ENCODE data around the gene NT5C1B.

NT5C1B gene

DNA sequence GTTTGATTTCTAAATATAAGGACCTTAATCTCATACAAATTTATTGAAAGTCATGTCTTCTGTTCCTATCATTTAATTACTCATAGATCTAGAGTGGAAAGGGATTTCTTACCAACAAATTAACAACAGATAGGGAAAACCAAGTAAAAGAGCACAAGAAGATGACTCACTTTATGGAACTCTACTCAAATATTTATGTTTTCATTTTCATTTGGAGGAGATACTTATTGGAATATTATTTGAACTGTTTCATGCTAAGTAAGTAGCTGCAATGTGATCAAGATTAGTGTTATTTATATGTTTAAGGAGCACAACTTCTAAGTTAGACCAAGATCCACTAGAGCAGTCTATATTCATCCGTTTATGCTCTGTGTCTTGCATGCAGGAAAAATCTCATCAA, 1.3 kb downstream of the NT5C1B start:
- H3K4me1 ChIP-seq (ENCODE audit: control insufficient read depth, insufficient read depth, low read length), result no peaks in the 10 kb centered on the region
- no peaks in the 10 kb centered on the region for H3K9me3 ChIP-seq (ENCODE audit: control insufficient read depth, low read length)
- no peak overlapping the region for H3K27ac ChIP-seq (ENCODE audit: insufficient read depth, low read depth, low read length, poor library complexity, severe bottlenecking)
- H3K4me3 ChIP-seq (ENCODE audit: insufficient read depth, low read depth, low read length), result no peak overlapping the region
- H3K36me3 ChIP-seq (ENCODE audit: control insufficient read depth, insufficient read depth, low read length), result no peaks in the 10 kb centered on the region
- 80 to 100% methylated on average over 1 of the region's 1 CpG for WGBS, 2 experiments
- H3K27me3 ChIP-seq (ENCODE audit: control insufficient read depth, insufficient read depth, low read length, poor library complexity, severe bottlenecking), result no peaks in the 10 kb centered on the region

DNA sequence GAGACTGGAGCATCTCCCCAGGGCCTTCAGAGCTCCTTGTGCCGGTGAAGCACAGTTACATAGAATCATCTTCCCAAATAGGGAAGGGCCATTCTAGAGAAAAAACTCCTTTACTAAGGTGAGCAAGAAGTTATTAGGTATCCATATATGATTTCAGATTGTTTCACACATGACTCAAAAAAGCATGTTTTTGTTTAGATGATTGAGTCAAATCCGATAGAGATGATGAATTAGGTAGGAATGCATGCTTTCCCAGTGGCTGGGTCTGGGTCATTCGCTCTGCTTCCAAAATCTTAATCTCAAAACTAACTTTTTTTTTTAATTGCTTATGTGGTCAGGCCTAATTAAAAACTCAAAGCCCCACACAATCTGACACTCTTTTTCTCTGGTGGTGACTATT, 3.8 kb downstream of the NT5C1B start:
- Histone ChIP-seq H3K4me3 (ENCODE audit: insufficient read depth, low read depth, low read length) (no peak overlapping the region), H3K4me1 (ENCODE audit: control insufficient read depth, insufficient read depth, low read length) (no peaks in the 10 kb centered on the region), H3K36me3 (ENCODE audit: control insufficient read depth, insufficient read depth, low read length) (no peaks in the 10 kb centered on the region), H3K27me3 (ENCODE audit: control insufficient read depth, insufficient read depth, low read length, poor library complexity, severe bottlenecking) (no peaks in the 10 kb centered on the region), H3K9me3 (ENCODE audit: control insufficient read depth, low read length) (no peaks in the 10 kb centered on the region), H3K27ac (ENCODE audit: insufficient read depth, low read depth, low read length, poor library complexity, severe bottlenecking) (no peak overlapping the region)
- WGBS, 2 experiments, result 95% methylated on average over 3 of the region's 3 CpGs; no CpG with 5 or more reads in 1 of the 2 experiments

DNA sequence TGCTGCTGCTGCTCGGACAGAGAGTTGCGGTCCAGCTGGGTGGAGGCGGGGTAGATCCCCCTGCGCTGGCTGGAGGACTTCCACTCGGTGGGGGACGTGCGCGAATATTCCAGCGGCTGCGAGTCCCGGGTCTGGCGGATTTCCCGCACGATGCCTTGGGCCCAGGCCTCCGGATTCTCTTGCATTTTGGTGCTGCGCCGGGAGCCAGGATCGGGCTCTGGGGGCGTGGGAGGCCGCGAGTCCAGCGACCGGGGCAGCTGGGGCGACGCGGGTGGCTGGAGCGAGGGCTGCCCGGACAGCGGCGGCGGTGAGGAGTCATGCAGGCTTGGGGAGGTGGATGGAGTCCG, 4.8 kb downstream of the NT5C1B start:
- WGBS, 2 experiments, result 93 to 97% methylated on average over 32 of the region's 32 CpGs
- Histone ChIP-seq H3K27ac (ENCODE audit: insufficient read depth, low read depth, low read length, poor library complexity, severe bottlenecking) (no peak overlapping the region), H3K4me1 (ENCODE audit: control insufficient read depth, insufficient read depth, low read length) (no peaks in the 10 kb centered on the region), H3K4me3 (ENCODE audit: insufficient read depth, low read depth, low read length) (no peak overlapping the region), H3K9me3 (ENCODE audit: control insufficient read depth, low read length) (no peaks in the 10 kb centered on the region), H3K36me3 (ENCODE audit: control insufficient read depth, insufficient read depth, low read length) (no peaks in the 10 kb centered on the region), H3K27me3 (ENCODE audit: control insufficient read depth, insufficient read depth, low read length, poor library complexity, severe bottlenecking) (no peaks in the 10 kb centered on the region)

DNA sequence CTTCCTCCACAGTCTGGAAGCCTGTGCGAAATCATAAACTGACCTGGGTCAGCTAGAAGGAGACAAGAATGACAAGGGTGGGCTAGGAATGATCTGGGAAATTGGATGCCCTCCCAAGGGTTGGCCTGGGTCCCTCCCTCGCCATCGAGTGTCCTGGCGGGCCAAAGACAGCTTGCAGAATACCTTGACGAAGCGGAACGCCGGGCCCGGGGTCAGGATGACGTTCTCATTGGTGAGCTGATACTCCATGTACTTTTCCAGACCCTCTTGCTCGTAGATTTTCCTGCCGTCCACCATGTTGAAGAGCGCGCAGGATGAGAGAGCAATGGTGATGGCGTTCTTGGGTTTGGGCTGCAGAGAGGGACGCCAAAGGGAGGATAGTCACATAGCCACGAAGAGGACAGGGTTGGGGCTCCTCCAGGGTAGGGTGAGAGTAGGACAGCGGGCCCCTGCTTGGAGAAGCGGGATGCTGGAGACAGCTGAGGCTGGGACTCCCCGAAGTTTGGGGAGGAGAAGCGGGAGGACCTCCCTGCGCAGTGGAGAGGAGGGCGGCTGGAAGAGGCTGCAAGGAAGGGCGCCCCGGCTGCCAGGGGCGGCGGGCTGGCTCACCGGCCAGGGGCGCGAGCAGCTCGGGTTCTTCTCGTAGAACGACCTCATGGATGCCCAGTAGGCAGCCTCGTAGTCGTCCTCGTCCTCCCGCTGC, 5.3 kb downstream of the NT5C1B start:
- no peaks in the 10 kb centered on the region for H3K36me3 ChIP-seq (ENCODE audit: control insufficient read depth, insufficient read depth, low read length)
- H3K27me3 ChIP-seq (ENCODE audit: control insufficient read depth, insufficient read depth, low read length, poor library complexity, severe bottlenecking), result no peaks in the 10 kb centered on the region
- H3K4me3 ChIP-seq (ENCODE audit: insufficient read depth, low read depth, low read length), result no peak overlapping the region
- 95 to 96% methylated on average over 37 of the region's 37 CpGs for WGBS, 2 experiments
- H3K27ac ChIP-seq (ENCODE audit: insufficient read depth, low read depth, low read length, poor library complexity, severe bottlenecking), result no peak overlapping the region
- no peaks in the 10 kb centered on the region for H3K9me3 ChIP-seq (ENCODE audit: control insufficient read depth, low read length)
- H3K4me1 ChIP-seq (ENCODE audit: control insufficient read depth, insufficient read depth, low read length), result no peaks in the 10 kb centered on the region

DNA sequence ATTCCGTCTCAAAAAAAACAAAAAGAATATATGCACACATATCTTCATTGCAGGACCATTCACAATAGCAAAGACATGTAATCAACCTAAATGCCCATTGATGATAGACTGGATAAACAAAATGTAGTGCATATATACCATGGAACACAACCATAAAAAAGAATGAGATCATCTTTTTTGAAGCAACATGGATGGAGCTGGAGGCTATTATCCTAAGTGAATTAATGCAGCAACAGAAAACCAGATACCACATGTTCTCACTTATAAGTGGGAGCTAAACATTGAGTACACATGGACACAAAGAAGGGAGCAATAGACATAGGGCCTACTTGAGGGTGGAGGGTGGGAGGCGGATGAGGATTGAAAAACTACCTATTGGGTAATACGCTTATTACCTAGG, 8.8 kb downstream of the NT5C1B start:
- H3K4me1 ChIP-seq (ENCODE audit: control insufficient read depth, insufficient read depth, low read length), result no peaks in the 10 kb centered on the region
- 89 to 97% methylated on average over 2 to 3 of the region's 3 CpGs for WGBS, 2 experiments
- H3K27me3 ChIP-seq (ENCODE audit: control insufficient read depth, insufficient read depth, low read length, poor library complexity, severe bottlenecking), result no peaks in the 10 kb centered on the region
- H3K9me3 ChIP-seq (ENCODE audit: control insufficient read depth, low read length), result no peaks in the 10 kb centered on the region
- no peaks in the 10 kb centered on the region for H3K36me3 ChIP-seq (ENCODE audit: control insufficient read depth, insufficient read depth, low read length)
- H3K4me3 ChIP-seq (ENCODE audit: insufficient read depth, low read depth, low read length), result no peak overlapping the region
- no peak overlapping the region for H3K27ac ChIP-seq (ENCODE audit: insufficient read depth, low read depth, low read length, poor library complexity, severe bottlenecking)

DNA sequence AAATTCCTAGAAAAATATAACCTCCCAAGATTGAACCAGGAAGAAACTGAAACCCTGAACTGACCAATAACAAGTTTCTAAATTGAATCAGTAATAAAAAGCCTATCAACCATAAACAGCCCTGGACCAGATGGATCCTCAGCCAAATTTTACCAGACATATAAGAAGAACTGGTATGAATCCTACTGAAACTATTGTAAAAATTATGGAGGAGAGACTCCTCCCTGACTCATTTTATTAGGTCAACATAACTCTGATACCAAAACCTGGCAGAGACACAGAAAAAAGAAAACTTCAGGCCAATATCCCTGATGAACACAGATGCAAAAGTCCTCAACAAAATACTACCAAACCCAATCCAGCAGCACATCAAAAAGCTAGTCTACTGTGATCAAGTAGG, 11.3 kb downstream of the NT5C1B start:
- no peaks in the 10 kb centered on the region for H3K4me1 ChIP-seq (ENCODE audit: control insufficient read depth, insufficient read depth, low read length)
- H3K9me3 ChIP-seq (ENCODE audit: control insufficient read depth, low read length), result no peaks in the 10 kb centered on the region
- H3K4me3 ChIP-seq (ENCODE audit: insufficient read depth, low read depth, low read length), result no peak overlapping the region
- H3K36me3 ChIP-seq (ENCODE audit: control insufficient read depth, insufficient read depth, low read length), result no peaks in the 10 kb centered on the region
- no peaks in the 10 kb centered on the region for H3K27me3 ChIP-seq (ENCODE audit: control insufficient read depth, insufficient read depth, low read length, poor library complexity, severe bottlenecking)
- H3K27ac ChIP-seq (ENCODE audit: insufficient read depth, low read depth, low read length, poor library complexity, severe bottlenecking), result no peak overlapping the region

DNA sequence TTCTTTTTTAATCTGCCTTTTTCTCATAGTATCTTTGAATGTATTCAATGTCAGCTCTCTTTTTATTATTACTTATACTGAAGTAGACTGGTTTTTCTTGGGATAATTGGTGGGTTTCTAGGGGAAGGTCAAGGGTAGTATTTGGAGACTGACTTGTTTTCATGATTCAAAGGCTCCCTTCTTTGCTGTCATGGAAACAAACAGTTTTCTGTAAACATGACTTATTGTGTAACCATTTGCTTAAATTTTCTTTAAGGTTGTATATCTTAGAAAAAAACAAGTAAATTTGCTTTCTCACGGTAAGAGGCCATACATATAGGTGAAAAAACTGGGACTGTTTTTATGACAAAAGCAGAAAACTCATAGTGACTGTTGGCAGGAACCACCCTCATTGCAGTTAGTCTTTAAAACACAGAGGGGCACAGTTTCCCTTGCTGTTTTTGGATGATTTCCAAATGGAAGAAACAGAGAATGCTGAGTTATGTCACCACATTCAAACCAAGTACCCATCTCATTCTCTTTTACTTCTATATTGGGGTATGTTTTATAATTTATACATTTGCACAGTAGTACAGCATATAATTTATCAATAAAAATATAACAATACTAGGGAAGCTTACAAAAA, 23.1 kb downstream of the NT5C1B start:
- Histone ChIP-seq H3K36me3 (ENCODE audit: control insufficient read depth, insufficient read depth, low read length) (no peaks in the 10 kb centered on the region), H3K9me3 (ENCODE audit: control insufficient read depth, low read length) (no peaks in the 10 kb centered on the region), H3K4me1 (ENCODE audit: control insufficient read depth, insufficient read depth, low read length) (no peaks in the 10 kb centered on the region), H3K27ac (ENCODE audit: insufficient read depth, low read depth, low read length, poor library complexity, severe bottlenecking) (no peak overlapping the region), H3K4me3 (ENCODE audit: insufficient read depth, low read depth, low read length) (no peak overlapping the region), H3K27me3 (ENCODE audit: control insufficient read depth, insufficient read depth, low read length, poor library complexity, severe bottlenecking) (no peaks in the 10 kb centered on the region)
- WGBS, 2 experiments, result 81 to 94% methylated on average over 1 of the region's 1 CpG

GRCh38 chr2:18560797-18561085, 28.6 kb downstream of the NT5C1B start:
- 1 to 6% methylated on average over 3 of the region's 3 CpGs for WGBS, 2 experiments
- H3K27ac ChIP-seq (ENCODE audit: insufficient read depth, low read depth, low read length, poor library complexity, severe bottlenecking), result no peak overlapping the region

DNA sequence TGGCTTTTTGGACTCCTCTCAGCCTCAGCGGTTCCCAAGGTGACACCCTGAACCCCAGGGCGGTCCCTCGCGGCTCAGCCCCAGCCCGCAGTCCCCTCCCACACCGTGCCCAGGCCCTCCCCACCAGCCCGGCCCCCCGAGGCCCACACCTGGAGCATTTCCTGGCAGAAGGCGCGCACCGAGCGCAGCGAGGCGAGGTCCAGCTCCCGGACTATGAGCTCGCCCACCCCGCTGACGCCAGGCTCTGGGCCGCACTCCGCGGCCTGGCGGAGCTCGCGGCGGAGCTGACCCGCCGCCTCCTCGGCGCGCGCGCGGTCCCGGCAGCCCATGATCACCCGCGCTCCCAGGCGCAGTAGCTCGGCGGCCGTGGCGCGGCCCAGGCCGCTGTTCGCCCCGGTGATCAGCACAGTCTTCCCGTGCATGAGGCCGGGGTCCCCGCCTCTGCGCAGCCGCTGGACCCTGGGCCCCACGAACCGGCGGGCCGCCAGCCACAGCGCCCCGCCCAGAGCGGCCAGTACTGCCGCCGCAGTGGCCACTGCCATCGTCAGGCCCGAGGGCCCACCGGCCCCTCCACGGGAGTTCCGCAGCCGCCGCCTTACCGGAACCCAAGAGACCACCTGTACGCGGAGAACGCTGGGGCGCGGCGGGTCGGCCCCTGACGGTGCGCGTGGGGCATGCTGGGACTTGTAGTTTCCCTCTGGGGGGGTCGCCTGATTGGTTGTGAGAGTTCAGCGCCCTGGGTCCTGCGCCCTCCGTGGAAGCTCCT, 29.2 kb downstream of the NT5C1B start, which contains the start of gene RDH14:
RDH14 (minus strand) TSS at position 623 of the 766 bp plus-strand sequence; CDS start at position 542, 81 bp downstream.
- 0% methylated on average over 81 of the region's 81 CpGs for WGBS, 2 experiments
- no peaks in the 10 kb centered on the region for H3K27me3 ChIP-seq (ENCODE audit: control insufficient read depth, insufficient read depth, low read length, poor library complexity, severe bottlenecking)
- no peaks in the 10 kb centered on the region for H3K9me3 ChIP-seq (ENCODE audit: control insufficient read depth, low read length)
- H3K27ac ChIP-seq (ENCODE audit: insufficient read depth, low read depth, low read length, poor library complexity, severe bottlenecking), result peak within 1 kb of the TSS; percentile 64
- peak within 1 kb of the TSS; percentile 82 for H3K4me3 ChIP-seq (ENCODE audit: insufficient read depth, low read depth, low read length)
- peaks cover 12% of the 10 kb centered on the region for H3K4me1 ChIP-seq (ENCODE audit: control insufficient read depth, insufficient read depth, low read length)
- peaks cover 4% of the 10 kb centered on the region for H3K36me3 ChIP-seq (ENCODE audit: control insufficient read depth, insufficient read depth, low read length)

More at GRCh38 chr2:18560797-18561085, 28.6 kb downstream of the NT5C1B start:
- H3K9me3 ChIP-seq (ENCODE audit: control insufficient read depth, low read length), result no peaks in the 10 kb centered on the region
- H3K27me3 ChIP-seq (ENCODE audit: control insufficient read depth, insufficient read depth, low read length, poor library complexity, severe bottlenecking), result no peaks in the 10 kb centered on the region
- H3K36me3 ChIP-seq (ENCODE audit: control insufficient read depth, insufficient read depth, low read length), result no peaks in the 10 kb centered on the region
- peaks cover 12% of the 10 kb centered on the region for H3K4me1 ChIP-seq (ENCODE audit: control insufficient read depth, insufficient read depth, low read length)
- H3K4me3 ChIP-seq (ENCODE audit: insufficient read depth, low read depth, low read length), result peak overlapping the region; percentile 82

DNA sequence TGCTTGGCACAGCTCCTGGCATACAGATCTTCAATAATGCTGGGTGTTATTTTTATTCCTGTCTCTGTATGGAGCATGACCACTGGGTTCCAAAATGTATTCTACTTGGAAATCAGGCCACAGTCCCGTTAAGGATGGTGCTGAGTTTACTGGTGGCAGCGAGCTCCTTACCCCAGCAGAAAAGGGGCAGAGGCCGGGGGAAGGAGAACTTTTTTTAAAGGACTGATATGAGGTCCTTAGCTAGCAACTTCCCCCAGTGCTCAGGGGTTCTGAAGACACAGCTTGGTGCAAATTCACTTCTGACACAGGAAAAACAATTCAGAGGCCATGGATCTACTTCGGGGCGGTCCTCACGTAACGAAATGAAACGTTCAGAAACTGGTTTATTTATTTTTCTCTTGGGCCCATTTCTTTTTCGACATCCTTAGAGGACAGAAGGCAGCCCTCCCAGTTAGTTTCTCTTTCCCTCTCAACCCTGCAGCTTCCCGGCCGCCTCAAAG, 29.8 kb downstream of the NT5C1B start:
- H3K36me3 ChIP-seq (ENCODE audit: control insufficient read depth, insufficient read depth, low read length), result peaks cover 9% of the 10 kb centered on the region
- 4 to 8% methylated on average over 11 of the region's 11 CpGs for WGBS, 2 experiments
- H3K4me1 ChIP-seq (ENCODE audit: control insufficient read depth, insufficient read depth, low read length), result peaks cover 12% of the 10 kb centered on the region
- no peaks in the 10 kb centered on the region for H3K9me3 ChIP-seq (ENCODE audit: control insufficient read depth, low read length)
- peak overlapping the region; percentile 82 for H3K4me3 ChIP-seq (ENCODE audit: insufficient read depth, low read depth, low read length)
- H3K27me3 ChIP-seq (ENCODE audit: control insufficient read depth, insufficient read depth, low read length, poor library complexity, severe bottlenecking), result no peaks in the 10 kb centered on the region
- H3K27ac ChIP-seq (ENCODE audit: insufficient read depth, low read depth, low read length, poor library complexity, severe bottlenecking), result no peak overlapping the region

Data from ectodermal cell (in vitro differentiated cells).